HepG2 (cell line): ENCODE results near the gene GATM. TPM values are rescaled to one million over a fixed set of nuclear protein-coding genes. Genes with fewer than 3 reads are reported as not detected.

Experiments used
- ARID2 ChIP-seq: sonication (generic); formaldehyde crosslinking; IDR thresholded peaks from 2 replicates; pipeline ENCODE4 v1.8.1; 2022; ENCODE audit warnings: mild to moderate bottlenecking, missing genetic modification reagents, borderline replicate concordance
- BRD4 ChIP-seq: sonication (generic); formaldehyde crosslinking; IDR thresholded peaks from 2 replicates; pipeline ENCODE4 v1.4.0; 2020; ENCODE audit warnings: missing genetic modification reagents
- GABPB1 ChIP-seq: IDR thresholded peaks from 2 replicates; pipeline ENCODE4 v1.6.1; 2016; ENCODE audit warnings: mild to moderate bottlenecking, missing genetic modification reagents, moderate library complexity, missing compliant biosample characterization
- MIXL1 ChIP-seq: IDR thresholded peaks from 2 replicates; pipeline ENCODE4 v1.6.1; 2016
- MLXIP ChIP-seq: sonication (generic); formaldehyde crosslinking; IDR thresholded peaks from 2 replicates; pipeline ENCODE4 v1.9.0; 2021; ENCODE audit warnings: missing genetic modification reagents, borderline replicate concordance
- NPAS2 ChIP-seq: sonication (generic); formaldehyde crosslinking; IDR thresholded peaks from 2 replicates; pipeline ENCODE4 v1.8.0; 2022; ENCODE audit warnings: mild to moderate bottlenecking, missing genetic modification reagents, borderline replicate concordance
- NR3C1 ChIP-seq: sonication (generic); formaldehyde crosslinking; IDR thresholded peaks from 2 replicates; pipeline ENCODE4 v1.4.0; 2020; ENCODE audit warnings: missing genetic modification reagents
- PCBP2 ChIP-seq: fragments of 200-400 bp; formaldehyde crosslinking; optimal IDR thresholded peaks from 2 replicates; pipeline ENCODE3; 2018; ENCODE audit warnings: low read length, low read depth; ENCODE audit not compliant: poor library complexity, severe bottlenecking
- RFX5 ChIP-seq: IDR thresholded peaks from 2 replicates; pipeline ENCODE4 v1.6.1; 2011; ENCODE audit warnings: low read depth, low read length, improper control_type of control experiment
- TBP ChIP-seq: sonication (generic); formaldehyde crosslinking; IDR thresholded peaks from 2 replicates; pipeline ENCODE4 v1.5.0; 2020; ENCODE audit warnings: missing genetic modification reagents
- THAP11 ChIP-seq: IDR thresholded peaks from 2 replicates; pipeline ENCODE4 v1.6.1; 2016; ENCODE audit warnings: missing biosample characterization, missing genetic modification reagents
- ZNF30 ChIP-seq: sonication (generic); formaldehyde crosslinking; IDR thresholded peaks from 2 replicates; pipeline ENCODE4 v1.5.0; 2020; ENCODE audit warnings: mild to moderate bottlenecking, missing genetic modification reagents
- ZNF619 ChIP-seq: sonication (generic); formaldehyde crosslinking; IDR thresholded peaks from 2 replicates; pipeline ENCODE4 v1.4.0; 2020; ENCODE audit warnings: mild to moderate bottlenecking, missing genetic modification reagents
- polyA plus RNA-seq, 8 experiments: library from polyadenylated mRNA; depleted of rRNA in 3 of 8; stranded (reverse) in 7 of 8; unstranded in 1 of 8; fragments of >200 nt; fragmentation: Illumina TruSeq in 4 of 8; extraction: Trizol in 4 of 8; gene quantifications; 2 replicates each; pipeline versions ENCODE4 v1.2.1 to v1.2.3, GENCODE V29; 2011 to 2016; ENCODE audit warnings: low read depth in 4 of 8, missing spikeins in 1 of 8, mixed read lengths in 1 of 8; ENCODE audit not compliant: insufficient read depth in 1 of 8
- total RNA-seq, 5 experiments: library from RNA; depleted of rRNA; stranded (reverse); fragments of >200 nt; fragmentation: Illumina TruSeq; extraction: Trizol; gene quantifications; 2 replicates each; pipeline ENCODE4 v1.2.3, GENCODE V29; 2016; ENCODE audit warnings: low read depth in 1 of 5
- TF ChIP-seq, protein P1 (sequence below), 2 experiments: sonication (generic) in 1 of 2; formaldehyde crosslinking in 1 of 2; IDR thresholded peaks; 2 replicates each; pipeline versions ENCODE4 v1.4.0 to v1.6.1; 2016 to 2020; ENCODE audit warnings: borderline replicate concordance in 1 of 2, low read depth in 1 of 2, mild to moderate bottlenecking in 1 of 2, missing genetic modification reagents in 1 of 2
- TF ChIP-seq, protein P2 (sequence below): IDR thresholded peaks from 2 replicates; pipeline ENCODE4 v1.6.1; 2016
- TF ChIP-seq, protein P3 (sequence below): sonication (generic); formaldehyde crosslinking; IDR thresholded peaks from 2 replicates; pipeline ENCODE4 v1.5.1; 2020; ENCODE audit warnings: mild to moderate bottlenecking, missing genetic modification reagents, borderline replicate concordance
- TF ChIP-seq, protein P4 (sequence below): sonication (generic); formaldehyde crosslinking; IDR thresholded peaks from 2 replicates; pipeline ENCODE4 v1.5.0; 2020; ENCODE audit warnings: mild to moderate bottlenecking, missing genetic modification reagents, borderline replicate concordance

The GATM gene
- total and polyA plus RNA-seq, 2 of the 13 experiments (the other 11 are each of a cell fraction or from before 2014, with no cell fraction given): 2.1 to 16.8 TPM

- TF ChIP-seq, protein P1, sequence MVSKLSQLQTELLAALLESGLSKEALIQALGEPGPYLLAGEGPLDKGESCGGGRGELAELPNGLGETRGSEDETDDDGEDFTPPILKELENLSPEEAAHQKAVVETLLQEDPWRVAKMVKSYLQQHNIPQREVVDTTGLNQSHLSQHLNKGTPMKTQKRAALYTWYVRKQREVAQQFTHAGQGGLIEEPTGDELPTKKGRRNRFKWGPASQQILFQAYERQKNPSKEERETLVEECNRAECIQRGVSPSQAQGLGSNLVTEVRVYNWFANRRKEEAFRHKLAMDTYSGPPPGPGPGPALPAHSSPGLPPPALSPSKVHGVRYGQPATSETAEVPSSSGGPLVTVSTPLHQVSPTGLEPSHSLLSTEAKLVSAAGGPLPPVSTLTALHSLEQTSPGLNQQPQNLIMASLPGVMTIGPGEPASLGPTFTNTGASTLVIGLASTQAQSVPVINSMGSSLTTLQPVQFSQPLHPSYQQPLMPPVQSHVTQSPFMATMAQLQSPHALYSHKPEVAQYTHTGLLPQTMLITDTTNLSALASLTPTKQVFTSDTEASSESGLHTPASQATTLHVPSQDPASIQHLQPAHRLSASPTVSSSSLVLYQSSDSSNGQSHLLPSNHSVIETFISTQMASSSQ (IDR thresholded peaks at IDR 0.05; ENCODE audit: low read depth): peak; percentile 72
- TF ChIP-seq, protein P1 (CRISPR knock-in tag; IDR thresholded peaks at IDR 0.05; ENCODE audit: borderline replicate concordance): no peak
- TF ChIP-seq MIXL1 (CRISPR knock-in tag): peak; percentile 87
- TF ChIP-seq MLXIP (CRISPR knock-in tag): 0 out of 2 replicates have a peak, but pooled peaks have one; percentile 40
- peak; percentile 65; the same call in 1 of the 2 replicates for TF ChIP-seq THAP11 (CRISPR knock-in tag)
- TF ChIP-seq ZNF30 (CRISPR knock-in tag): no peak
- TF ChIP-seq NPAS2 (CRISPR knock-in tag): no peak
- TF ChIP-seq RFX5: no peak
- no peak for TF ChIP-seq NR3C1 (CRISPR knock-in tag)
- TF ChIP-seq ZNF619 (CRISPR knock-in tag): no peak
- TF ChIP-seq GABPB1 (CRISPR knock-in tag): no peak
- TF ChIP-seq, protein P2, sequence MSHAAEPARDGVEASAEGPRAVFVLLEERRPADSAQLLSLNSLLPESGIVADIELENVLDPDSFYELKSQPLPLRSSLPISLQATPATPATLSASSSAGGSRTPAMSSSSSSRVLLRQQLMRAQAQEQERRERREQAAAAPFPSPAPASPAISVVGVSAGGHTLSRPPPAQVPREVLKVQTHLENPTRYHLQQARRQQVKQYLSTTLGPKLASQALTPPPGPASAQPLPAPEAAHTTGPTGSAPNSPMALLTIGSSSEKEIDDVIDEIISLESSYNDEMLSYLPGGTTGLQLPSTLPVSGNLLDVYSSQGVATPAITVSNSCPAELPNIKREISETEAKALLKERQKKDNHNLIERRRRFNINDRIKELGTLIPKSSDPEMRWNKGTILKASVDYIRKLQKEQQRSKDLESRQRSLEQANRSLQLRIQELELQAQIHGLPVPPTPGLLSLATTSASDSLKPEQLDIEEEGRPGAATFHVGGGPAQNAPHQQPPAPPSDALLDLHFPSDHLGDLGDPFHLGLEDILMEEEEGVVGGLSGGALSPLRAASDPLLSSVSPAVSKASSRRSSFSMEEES (CRISPR knock-in tag): peak; percentile 55; the same call in 1 of the 2 replicates
- no peak for TF ChIP-seq TBP (CRISPR knock-in tag)
- TF ChIP-seq PCBP2: no peak
- TF ChIP-seq ARID2 (CRISPR knock-in tag): 0 out of 2 replicates have a peak, but pooled peaks have one; percentile 57
- TF ChIP-seq, protein P3, sequence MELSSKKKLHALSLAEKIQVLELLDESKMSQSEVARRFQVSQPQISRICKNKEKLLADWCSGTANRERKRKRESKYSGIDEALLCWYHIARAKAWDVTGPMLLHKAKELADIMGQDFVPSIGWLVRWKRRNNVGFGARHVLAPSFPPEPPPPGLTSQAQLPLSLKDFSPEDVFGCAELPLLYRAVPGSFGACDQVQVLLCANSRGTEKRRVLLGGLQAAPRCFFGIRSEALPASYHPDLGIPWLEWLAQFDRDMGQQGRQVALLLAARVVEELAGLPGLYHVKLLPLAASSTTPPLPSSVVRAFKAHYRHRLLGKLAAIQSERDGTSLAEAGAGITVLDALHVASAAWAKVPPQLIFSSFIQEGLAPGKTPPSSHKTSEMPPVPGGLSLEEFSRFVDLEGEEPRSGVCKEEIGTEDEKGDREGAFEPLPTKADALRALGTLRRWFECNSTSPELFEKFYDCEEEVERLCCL (CRISPR knock-in tag): no peak
- TF ChIP-seq BRD4 (CRISPR knock-in tag): no peak
- TF ChIP-seq, protein P4, sequence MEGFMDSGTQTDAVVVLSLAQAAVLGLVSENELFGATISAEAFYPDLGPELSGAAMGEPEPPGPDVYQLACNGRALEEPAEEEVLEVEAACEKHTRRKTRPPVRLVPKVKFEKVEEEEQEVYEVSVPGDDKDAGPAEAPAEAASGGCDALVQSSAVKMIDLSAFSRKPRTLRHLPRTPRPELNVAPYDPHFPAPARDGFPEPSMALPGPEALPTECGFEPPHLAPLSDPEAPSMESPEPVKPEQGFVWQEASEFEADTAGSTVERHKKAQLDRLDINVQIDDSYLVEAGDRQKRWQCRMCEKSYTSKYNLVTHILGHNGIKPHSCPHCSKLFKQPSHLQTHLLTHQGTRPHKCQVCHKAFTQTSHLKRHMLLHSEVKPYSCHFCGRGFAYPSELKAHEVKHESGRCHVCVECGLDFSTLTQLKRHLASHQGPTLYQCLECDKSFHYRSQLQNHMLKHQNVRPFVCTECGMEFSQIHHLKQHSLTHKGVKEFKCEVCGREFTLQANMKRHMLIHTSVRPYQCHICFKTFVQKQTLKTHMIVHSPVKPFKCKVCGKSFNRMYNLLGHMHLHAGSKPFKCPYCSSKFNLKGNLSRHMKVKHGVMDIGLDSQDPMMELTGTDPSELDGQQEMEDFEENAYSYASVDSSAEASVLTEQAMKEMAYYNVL (CRISPR knock-in tag): peak; percentile 43; the same call in 1 of the 2 replicates
These were observed 9.2 kb upstream of the GATM start (continued) for GRCh38 chr15:45387380-45388007.
